Neuronal stem cell (in vitro differentiated cells): Measurements from ENCODE around the gene GOLGA6L2.
"Not testable (repeated sequence)": the region's sequence is repeated elsewhere in the genome, so short reads cannot be mapped to it uniquely, and the experiment has no call there.

Source experiments
- DNase-seq: peaks from one replicate; pipeline ENCODE4 v3.0.0-alpha.2; 2013; ENCODE audit warnings: low spot score
- H2AFZ ChIP-seq: one replicate; pipeline ENCODE4 v1.6.1; 2013; ENCODE audit warnings: mild to moderate bottlenecking, low read length, inconsistent platforms
- H2AK5ac ChIP-seq: 2 replicates; pipeline ENCODE4 v1.6.1; 2013; ENCODE audit warnings: low read depth, mild to moderate bottlenecking, inconsistent platforms, low read length, moderate library complexity, mixed read lengths
- H2BK120ac ChIP-seq: 2 replicates; pipeline ENCODE4 v1.6.1; 2013; ENCODE audit warnings: low read depth, mild to moderate bottlenecking, inconsistent platforms, low read length, moderate library complexity, mixed read lengths
- H2BK12ac ChIP-seq: one replicate; pipeline ENCODE4 v1.6.1; 2013; ENCODE audit warnings: low read length, inconsistent platforms
- H2BK15ac ChIP-seq: 2 replicates; pipeline ENCODE4 v1.6.1; 2013; ENCODE audit warnings: mild to moderate bottlenecking, low read length, inconsistent platforms, mixed read lengths
- H2BK5ac ChIP-seq: one replicate; pipeline ENCODE4 v1.6.1; 2013; ENCODE audit warnings: inconsistent platforms, mild to moderate bottlenecking, low read length, moderate library complexity
- H3K14ac ChIP-seq: one replicate; pipeline ENCODE4 v1.6.1; 2013; ENCODE audit warnings: low read length, inconsistent platforms
- H3K18ac ChIP-seq: 2 replicates; pipeline ENCODE4 v1.6.1; 2013; ENCODE audit warnings: low read length, inconsistent platforms
- H3K23ac ChIP-seq: 2 replicates; pipeline ENCODE4 v1.6.1; 2013; ENCODE audit warnings: low read depth, mild to moderate bottlenecking, mixed read lengths, low read length, inconsistent platforms; ENCODE audit not compliant: poor library complexity
- H3K27ac ChIP-seq: replicated peaks from 3 replicates; pipeline ENCODE4 v1.5.1; 2013; ENCODE audit warnings: low read length, inconsistent platforms
- H3K27me3 ChIP-seq, 3 experiments: 2 replicates each; pipeline ENCODE4 v1.6.1; 2013; ENCODE audit warnings: low read length in 3 of 3, mild to moderate bottlenecking in 2 of 3, inconsistent platforms in 1 of 3, low read depth in 1 of 3, mixed read lengths in 1 of 3, moderate library complexity in 1 of 3; ENCODE audit not compliant: control insufficient read depth in 3 of 3, insufficient read depth in 3 of 3
- H3K36me3 ChIP-seq, 2 donors: replicated peaks in 1 of 2; 2 replicates each; pipeline ENCODE4 v1.6.1; 2013; ENCODE audit warnings: low read length in 2 of 2; ENCODE audit not compliant: control insufficient read depth in 2 of 2, insufficient read depth in 2 of 2
- H3K4ac ChIP-seq: 2 replicates; pipeline ENCODE4 v1.6.1; 2013; ENCODE audit warnings: inconsistent platforms, mild to moderate bottlenecking, low read length, moderate library complexity
- H3K4me1 ChIP-seq, 2 donors: 1 replicate in 1 of 2; 2 replicates in 1 of 2; pipeline ENCODE4 v1.6.1; 2013; ENCODE audit warnings: low read length in 2 of 2, low read depth in 1 of 2; ENCODE audit not compliant: control insufficient read depth in 2 of 2, insufficient read depth in 1 of 2
- H3K4me2 ChIP-seq: one replicate; pipeline ENCODE4 v1.6.1; 2013; ENCODE audit warnings: mild to moderate bottlenecking, low read length, inconsistent platforms; ENCODE audit not compliant: insufficient read depth, poor library complexity, severe bottlenecking
- H3K4me3 ChIP-seq, 2 donors: 2 replicates each; pipeline ENCODE4 v1.5.1; 2013; ENCODE audit warnings: low read length in 2 of 2, mild to moderate bottlenecking in 2 of 2, inconsistent platforms in 1 of 2, moderate library complexity in 1 of 2
- H3K79me1 ChIP-seq: one replicate; pipeline ENCODE4 v1.6.1; 2013; ENCODE audit warnings: low read depth, mild to moderate bottlenecking, inconsistent platforms, low read length, moderate library complexity
- H3K9ac ChIP-seq: one replicate; pipeline ENCODE4 v1.6.1; 2013; ENCODE audit warnings: mild to moderate bottlenecking, low read depth, low read length, inconsistent platforms; ENCODE audit not compliant: poor library complexity
- H3K9me3 ChIP-seq, 2 donors: replicated peaks in 1 of 2; 2 replicates each; pipeline versions ENCODE3 to v1.6.1; 2013; ENCODE audit warnings: low read length in 2 of 2, mild to moderate bottlenecking in 2 of 2, inconsistent platforms in 1 of 2, low read depth in 1 of 2, mixed read lengths in 1 of 2, moderate library complexity in 1 of 2; ENCODE audit not compliant: control insufficient read depth in 2 of 2, insufficient read depth in 1 of 2
- H4K8ac ChIP-seq: one replicate; pipeline ENCODE4 v1.6.1; 2013; ENCODE audit warnings: low read depth, mild to moderate bottlenecking, inconsistent platforms, low read length, moderate library complexity
- H4K91ac ChIP-seq: one replicate; pipeline ENCODE4 v1.6.1; 2013; ENCODE audit warnings: low read length, low read depth, mild to moderate bottlenecking, inconsistent platforms; ENCODE audit not compliant: poor library complexity
- WGBS, 2 donors: extraction: QIAGEN DNeasy Blood & Tissue Kit; methylation state at CpG; one replicate each; pipeline ENCODE4 v1.1.7; 2013; ENCODE audit warnings: missing lambda C conversion rate in 2 of 2, mixed read lengths in 1 of 2; ENCODE audit not compliant: insufficient read length in 2 of 2, insufficient replicate concordance in 1 of 2; ENCODE audit errors: extremely low coverage in 2 of 2; 5-methylcytosine and 5-hydroxymethylcytosine counted together

The GOLGA6L2 gene

DNA sequence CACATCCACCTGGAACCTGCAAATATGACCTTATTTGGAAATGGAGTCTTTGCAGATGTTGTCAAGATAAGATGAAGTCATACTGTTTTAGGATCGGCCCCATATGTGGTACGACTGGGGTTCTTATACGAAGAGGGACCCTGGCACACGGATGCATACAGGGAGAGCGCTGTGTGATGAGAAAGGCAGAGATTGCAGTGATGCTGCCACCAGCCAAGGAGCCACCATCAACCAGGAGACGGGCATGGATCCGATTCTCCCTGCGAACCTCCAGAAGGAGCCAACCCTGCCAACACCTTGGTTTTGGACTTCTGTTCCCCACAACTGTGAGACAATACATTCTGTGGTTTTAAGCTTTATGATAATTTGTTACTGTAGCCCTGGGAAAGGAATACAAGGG, 31.2 kb downstream of the GOLGA6L2 start:
- H3K23ac ChIP-seq, H3K27me3 ChIP-seq, H3K36me3 ChIP-seq, H3K14ac ChIP-seq, H3K4me3 ChIP-seq, H3K9me3 ChIP-seq, H3K27ac ChIP-seq, H2AK5ac ChIP-seq, H3K79me1 ChIP-seq, H2AFZ ChIP-seq, H3K4ac ChIP-seq, H2BK120ac ChIP-seq, DNase-seq, H3K4me2 ChIP-seq, H3K4me1 ChIP-seq, H4K91ac ChIP-seq, H2BK12ac ChIP-seq, H2BK5ac ChIP-seq, H4K8ac ChIP-seq, H3K9ac ChIP-seq, H3K18ac ChIP-seq, H2BK15ac ChIP-seq: not testable (repeated sequence)
- WGBS, 2 donors: no CpG with 5 or more reads among the region's 8 CpGs

DNA sequence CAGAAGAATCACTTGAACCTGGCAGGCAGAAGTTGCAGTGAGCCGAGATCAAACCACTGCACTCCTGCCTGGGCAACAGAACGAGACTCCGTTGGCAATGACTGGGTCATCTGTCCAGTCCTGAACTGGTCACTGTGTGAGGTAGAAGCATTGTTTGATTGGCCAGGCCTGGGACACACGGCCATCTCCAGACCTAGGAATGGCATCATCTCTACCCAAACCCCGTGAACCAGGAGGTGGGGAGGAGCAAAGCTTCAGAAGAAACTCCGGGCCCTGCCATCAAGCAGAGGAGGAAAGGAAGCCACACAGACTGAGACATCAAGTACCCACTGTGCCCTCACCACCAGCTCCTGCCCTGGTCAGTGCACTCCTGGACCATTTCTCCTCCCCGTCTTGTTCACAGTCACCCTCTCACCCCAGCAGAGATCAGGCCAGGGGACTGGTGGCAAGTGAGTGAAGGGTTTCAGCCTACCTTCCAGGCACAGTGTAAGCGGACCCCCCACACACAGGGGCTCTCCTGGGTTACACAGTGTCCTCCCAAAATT, 31.6 kb downstream of the GOLGA6L2 start:
- WGBS, 2 donors: no CpG with 5 or more reads among the region's 8 CpGs
- Histone ChIP-seq H2BK5ac (no peak overlapping the region), H2AFZ (no peak overlapping the region), H3K4ac (no peak overlapping the region), H2BK15ac (no peak overlapping the region), H3K4me3 (no peak overlapping the region), H2BK120ac (no peak overlapping the region), H4K91ac (no peak overlapping the region), H3K27me3 (no peaks in the 10 kb centered on the region), H2AK5ac (no peak overlapping the region), H3K14ac (no peak overlapping the region), H3K79me1 (no peaks in the 10 kb centered on the region), H3K18ac (no peak overlapping the region), H2BK12ac (no peak overlapping the region), H3K23ac (no peak overlapping the region), H3K4me1 (no peaks in the 10 kb centered on the region), H3K9ac (no peak overlapping the region), H3K4me2 (no peak overlapping the region), H3K27ac (no peak overlapping the region), H3K36me3 (no peaks in the 10 kb centered on the region), H4K8ac (no peak overlapping the region), H3K9me3 (no peaks in the 10 kb centered on the region)
- no peak for DNase-seq

DNA sequence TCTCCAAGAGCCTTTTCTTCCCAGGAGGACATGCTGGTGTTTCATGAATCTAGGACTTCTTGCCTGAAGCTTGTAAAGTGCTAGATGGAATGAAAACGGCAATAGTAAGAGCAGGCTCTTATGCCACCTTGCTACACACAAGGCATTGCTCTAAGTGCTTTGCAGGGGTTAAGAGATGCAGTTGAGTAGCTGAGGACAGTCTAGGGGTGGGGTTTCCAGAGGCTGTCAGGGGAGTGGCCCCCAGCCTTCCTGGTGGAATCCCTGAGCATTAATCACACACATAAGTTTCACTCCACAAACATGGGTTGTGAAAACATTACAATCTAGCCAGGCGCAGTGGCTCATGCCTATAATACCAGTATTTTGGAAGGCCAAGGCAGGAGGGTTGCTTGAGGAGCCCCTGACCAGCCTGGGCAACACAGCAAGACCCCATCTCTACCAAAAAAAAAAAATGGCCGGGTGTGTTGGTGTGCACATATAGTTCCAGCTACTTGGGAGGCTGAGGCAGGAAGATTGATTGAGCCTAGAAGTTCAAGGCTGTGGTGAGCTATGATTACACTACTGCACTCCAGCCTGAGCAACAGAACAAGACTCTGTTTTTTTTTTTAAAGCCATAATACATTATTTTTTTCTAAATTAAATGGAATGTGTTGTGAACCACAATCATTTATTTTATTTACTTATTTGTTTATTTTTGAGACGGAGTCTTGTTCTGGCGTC, 34.0 kb downstream of the GOLGA6L2 start:
- H2BK5ac ChIP-seq, H2AFZ ChIP-seq, H3K79me1 ChIP-seq, H3K4me2 ChIP-seq, H3K23ac ChIP-seq, H3K9me3 ChIP-seq, H3K4ac ChIP-seq, H3K9ac ChIP-seq, H3K14ac ChIP-seq, H4K91ac ChIP-seq, H2BK15ac ChIP-seq, H3K18ac ChIP-seq, DNase-seq, H3K27ac ChIP-seq, H3K27me3 ChIP-seq, H3K36me3 ChIP-seq, H2BK120ac ChIP-seq, H3K4me1 ChIP-seq, H2AK5ac ChIP-seq, H4K8ac ChIP-seq, H3K4me3 ChIP-seq, H2BK12ac ChIP-seq: not testable (repeated sequence)
- no CpG with 5 or more reads among the region's 5 CpGs for WGBS, 2 donors

DNA sequence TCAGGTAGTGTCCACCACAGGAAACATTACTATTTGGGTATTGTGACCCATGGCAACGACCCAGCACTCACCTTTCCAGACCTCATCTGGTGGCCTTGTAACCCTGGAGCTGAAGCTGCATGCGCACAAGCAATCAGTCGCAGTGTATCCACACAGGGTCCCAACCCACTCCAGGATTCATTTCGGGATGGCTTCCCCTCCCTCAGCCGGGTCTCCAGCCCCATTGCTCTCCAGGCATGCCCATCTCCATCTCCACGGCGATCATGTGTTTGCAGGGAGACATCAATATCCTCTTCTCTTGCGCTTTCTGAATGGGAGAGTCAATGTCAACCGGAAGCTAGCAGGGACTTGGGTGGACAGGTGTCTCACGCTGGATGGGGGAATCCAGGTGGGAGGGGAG, 35.2 kb downstream of the GOLGA6L2 start:
- no peak for DNase-seq
- Histone ChIP-seq H3K4me2 (no peak overlapping the region), H2AK5ac (no peak overlapping the region), H3K23ac (no peak overlapping the region), H2AFZ (no peak overlapping the region), H3K14ac (no peak overlapping the region), H3K4me1 (no peaks in the 10 kb centered on the region), H3K27ac (no peak overlapping the region), H3K79me1 (no peaks in the 10 kb centered on the region), H3K36me3 (no peaks in the 10 kb centered on the region), H3K18ac (no peak overlapping the region), H3K27me3 (no peaks in the 10 kb centered on the region), H2BK12ac (no peak overlapping the region), H2BK5ac (no peak overlapping the region), H3K4me3 (no peak overlapping the region), H3K4ac (no peak overlapping the region), H2BK15ac (no peak overlapping the region), H4K8ac (no peak overlapping the region), H3K9ac (no peak overlapping the region), H2BK120ac (no peak overlapping the region), H4K91ac (no peak overlapping the region), H3K9me3 (no peaks in the 10 kb centered on the region)
- WGBS, 2 donors: no CpG with 5 or more reads among the region's 10 CpGs
